ENCODE results near the gene RBFOX2. TPM values are rescaled to one million over a fixed set of nuclear protein-coding genes. Genes with fewer than 3 reads are reported as not detected.

Gene RBFOX2
- polyA plus RNA-seq, 1 of the 3 experiments (the other 2 are of a cell fraction), result 115 TPM

- no peaks in the 10 kb centered on the region for H3K79me2 ChIP-seq (ENCODE audit: insufficient read depth)
- no peak overlapping the region for H3K9ac ChIP-seq
- H3K9me3 ChIP-seq, result no peaks in the 10 kb centered on the region
- no peak overlapping the region for H3K27ac ChIP-seq (ENCODE audit: low read depth in 2 of 2, low read length in 1 of 2)
- H2AFZ ChIP-seq (ENCODE audit: low read depth), result no peak overlapping the region
- ChIA-PET CTCF (interaction anchor here (1.2 to 5.9 kb wide), 5 partner anchors 9 to 445 kb away, joined by 3 to 73 read pairs (median 4); no protein-coding TSS in a partner anchor), POLR2A (no interaction called here)
- no peak overlapping the region for H3K4me3 ChIP-seq (ENCODE audit: low read depth in 2 of 2, low read length in 1 of 2)
- no peaks in the 10 kb centered on the region for H4K20me1 ChIP-seq (ENCODE audit: insufficient read depth)
- H3K4me1 ChIP-seq (ENCODE audit: control insufficient read depth in 1 of 2, insufficient read depth in 2 of 2, low read depth in 1 of 2, low read length in 1 of 2), result no peaks in the 10 kb centered on the region; a peak in 1 of 4 replicates
- H3K36me3 ChIP-seq (replicated peaks in 1 of 2; ENCODE audit: control insufficient read depth in 1 of 2, insufficient read depth in 2 of 2, low read length in 1 of 2), result no peaks in the 10 kb centered on the region
- no peak for DNase-seq
- no peaks in the 10 kb centered on the region for H3K27me3 ChIP-seq (ENCODE audit: insufficient read depth)
- WGBS (ENCODE audit: low lambda C conversion rate), result 81% methylated on average over 2 of the region's 5 CpGs
- TF ChIP-seq NRF1 (IDR thresholded peaks at IDR 0.05; ENCODE audit: low read depth, low read length) (no peak), SIN3A (IDR thresholded peaks at IDR 0.05; ENCODE audit: borderline replicate concordance, low read depth, low read length) (no peak), RXRA (IDR thresholded peaks at IDR 0.05; ENCODE audit: borderline replicate concordance, low read depth) (no peak), IRF3 (IDR thresholded peaks at IDR 0.05; ENCODE audit: low read depth, low read length) (no peak), TEAD4 (IDR thresholded peaks at IDR 0.05; ENCODE audit: borderline replicate concordance, insufficient read depth) (no peak), JUND (IDR thresholded peaks at IDR 0.05) (no peak), FOXM1 (IDR thresholded peaks at IDR 0.05; ENCODE audit: low read depth) (no peak), TAF1 (IDR thresholded peaks at IDR 0.05; ENCODE audit: borderline replicate concordance, low read depth, low read length) (no peak), YY1 (IDR thresholded peaks at IDR 0.05; ENCODE audit: low read depth) (no peak), GATA2 (CRISPR knock-in tag; IDR thresholded peaks at IDR 0.05) (no peak), PBX3 (IDR thresholded peaks at IDR 0.05) (no peak), MXI1 (IDR thresholded peaks at IDR 0.05; ENCODE audit: low read depth, low read length) (no peak)
- TF ChIP-seq, protein P1, sequence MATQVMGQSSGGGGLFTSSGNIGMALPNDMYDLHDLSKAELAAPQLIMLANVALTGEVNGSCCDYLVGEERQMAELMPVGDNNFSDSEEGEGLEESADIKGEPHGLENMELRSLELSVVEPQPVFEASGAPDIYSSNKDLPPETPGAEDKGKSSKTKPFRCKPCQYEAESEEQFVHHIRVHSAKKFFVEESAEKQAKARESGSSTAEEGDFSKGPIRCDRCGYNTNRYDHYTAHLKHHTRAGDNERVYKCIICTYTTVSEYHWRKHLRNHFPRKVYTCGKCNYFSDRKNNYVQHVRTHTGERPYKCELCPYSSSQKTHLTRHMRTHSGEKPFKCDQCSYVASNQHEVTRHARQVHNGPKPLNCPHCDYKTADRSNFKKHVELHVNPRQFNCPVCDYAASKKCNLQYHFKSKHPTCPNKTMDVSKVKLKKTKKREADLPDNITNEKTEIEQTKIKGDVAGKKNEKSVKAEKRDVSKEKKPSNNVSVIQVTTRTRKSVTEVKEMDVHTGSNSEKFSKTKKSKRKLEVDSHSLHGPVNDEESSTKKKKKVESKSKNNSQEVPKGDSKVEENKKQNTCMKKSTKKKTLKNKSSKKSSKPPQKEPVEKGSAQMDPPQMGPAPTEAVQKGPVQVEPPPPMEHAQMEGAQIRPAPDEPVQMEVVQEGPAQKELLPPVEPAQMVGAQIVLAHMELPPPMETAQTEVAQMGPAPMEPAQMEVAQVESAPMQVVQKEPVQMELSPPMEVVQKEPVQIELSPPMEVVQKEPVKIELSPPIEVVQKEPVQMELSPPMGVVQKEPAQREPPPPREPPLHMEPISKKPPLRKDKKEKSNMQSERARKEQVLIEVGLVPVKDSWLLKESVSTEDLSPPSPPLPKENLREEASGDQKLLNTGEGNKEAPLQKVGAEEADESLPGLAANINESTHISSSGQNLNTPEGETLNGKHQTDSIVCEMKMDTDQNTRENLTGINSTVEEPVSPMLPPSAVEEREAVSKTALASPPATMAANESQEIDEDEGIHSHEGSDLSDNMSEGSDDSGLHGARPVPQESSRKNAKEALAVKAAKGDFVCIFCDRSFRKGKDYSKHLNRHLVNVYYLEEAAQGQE (IDR thresholded peaks at IDR 0.05; ENCODE audit: low read depth, low read length), result no peak
- H3K9me2 ChIP-seq, result no peaks in the 10 kb centered on the region
- H3K4me2 ChIP-seq, result no peak overlapping the region
- H3F3A ChIP-seq (replicated peaks; ENCODE audit: insufficient read depth), result no peaks in the 10 kb centered on the region
Measured at GRCh38 chr22:36075724-36076123, 47.1 kb upstream of the RBFOX2 start.
